ENCODE data around the gene CACNA1D. TPM values are rescaled to one million over a fixed set of nuclear protein-coding genes. Genes with fewer than 3 reads are reported as not detected.

The CACNA1D gene
- total RNA-seq, 4 donors from 2014 or later, result 5.7 to 38.2 (median 20.0) TPM

- Histone ChIP-seq H3K4me1 (no peaks in the 10 kb centered on the region), H3K9me3 (no peaks in the 10 kb centered on the region), H3K27me3 (no peaks in the 10 kb centered on the region), H3K4me3 (no peak overlapping the region), H3K36me3 (peaks cover 0 to 5% (median 0%) of the 10 kb centered on the region in 3 donors), H3K27ac (no peak overlapping the region)
- no peak for DNase-seq (ENCODE audit: low spot score in 2 of 2)
- TF ChIP-seq POLR2A (IDR thresholded peaks at IDR 0.05), result no peak
- no peak for TF ChIP-seq CTCF (IDR thresholded peaks at IDR 0.05)
- TF ChIP-seq EP300 (IDR thresholded peaks at IDR 0.05), result no peak
- WGBS, 2 donors, result 93 to 95% methylated on average over 9 of the region's 9 CpGs
Measured at GRCh38 chr3:53836084-53836872, 341.9 kb downstream of the CACNA1D start.

GRCh38 chr3:53837331-53837730 is 342.9 kb downstream of the CACNA1D start:
- no peak for TF ChIP-seq POLR2A (IDR thresholded peaks at IDR 0.05)
- TF ChIP-seq EP300 (IDR thresholded peaks at IDR 0.05), result no peak
- TF ChIP-seq CTCF (IDR thresholded peaks at IDR 0.05), result no peak
- Histone ChIP-seq H3K27ac (no peak overlapping the region), H3K4me1 (no peaks in the 10 kb centered on the region), H3K36me3 (peaks cover 0 to 5% (median 0%) of the 10 kb centered on the region in 3 donors), H3K27me3 (no peaks in the 10 kb centered on the region), H3K4me3 (no peak overlapping the region), H3K9me3 (no peaks in the 10 kb centered on the region)
- WGBS, 2 donors, result 86 to 87% methylated on average over 10 of the region's 10 CpGs
- DNase-seq (ENCODE audit: low spot score in 2 of 2), result no peak

- 84 to 91% methylated on average over 5 of the region's 5 CpGs for WGBS, 2 donors
- no peak for DNase-seq (ENCODE audit: low spot score in 2 of 2)
- Histone ChIP-seq H3K36me3 (peaks cover 0 to 5% (median 0%) of the 10 kb centered on the region in 3 donors), H3K27ac (peak overlapping the region in 1 of 4 donors; percentile 92), H3K4me1 (peaks cover 0 to 31% (median 9%) of the 10 kb centered on the region in 4 donors), H3K27me3 (peaks cover 0 to 12% of the 10 kb centered on the region in 2 donors), H3K4me3 (no peak overlapping the region), H3K9me3 (no peaks in the 10 kb centered on the region)
- TF ChIP-seq CTCF (IDR thresholded peaks at IDR 0.05), result no peak
- no peak for TF ChIP-seq POLR2A (IDR thresholded peaks at IDR 0.05)
Measured at GRCh38 chr3:53841296-53841695, 346.9 kb downstream of the CACNA1D start.

- Histone ChIP-seq H3K4me1 (peaks cover 0 to 36% (median 15%) of the 10 kb centered on the region in 4 donors), H3K36me3 (peaks cover 0 to 5% (median 0%) of the 10 kb centered on the region in 3 donors), H3K4me3 (no peak overlapping the region), H3K9me3 (no peaks in the 10 kb centered on the region), H3K27me3 (peaks cover 0 to 25% of the 10 kb centered on the region in 2 donors), H3K27ac (peak overlapping the region; percentile 56 to 92 (median 78))
- peak; percentile 33 to 58 for DNase-seq (ENCODE audit: low spot score in 2 of 2)
- peak in 1 of 2 donors; percentile 65 for TF ChIP-seq EP300 (IDR thresholded peaks at IDR 0.05)
- peak in 1 of 2 donors; percentile 16 for TF ChIP-seq POLR2A (IDR thresholded peaks at IDR 0.05)
- TF ChIP-seq CTCF (IDR thresholded peaks at IDR 0.05), result peak in 4 of 5 experiments; percentile 28 to 62 (median 44)
- WGBS, 2 donors, result 41 to 54% methylated on average over 12 of the region's 12 CpGs
Measured at GRCh38 chr3:53842436-53843194, 348.2 kb downstream of the CACNA1D start.
